ENCODE measurements around the gene TRIM10. TPM values are rescaled to one million over a fixed set of nuclear protein-coding genes. Genes with fewer than 3 reads are reported as not detected.

The TRIM10 gene
- total RNA-seq, 4 donors from 2014 or later = 0.17 to 0.50 (median 0.42) TPM; not detected in 1

- DNase-seq (ENCODE audit: extremely low spot score) = no peak
- no peaks in the 10 kb centered on the region for H3K36me3 ChIP-seq
- H3K4me3 ChIP-seq = no peak overlapping the region
- 71% methylated on average over 1 of the region's 1 CpG for WGBS
- no peak for TF ChIP-seq EP300 (IDR thresholded peaks at IDR 0.05)
- no peak for TF ChIP-seq POLR2A (IDR thresholded peaks at IDR 0.05; ENCODE audit: low read depth)
- TF ChIP-seq POLR2AphosphoS5 (IDR thresholded peaks at IDR 0.05) = no peak
- no peak for TF ChIP-seq CTCF (IDR thresholded peaks at IDR 0.05)
- intact Hi-C loops (cut with DNase I) = no loop called here
- peaks cover 0 to 75% (median 7%) of the 10 kb centered on the region in 4 donors for H3K27me3 ChIP-seq
- no peaks in the 10 kb centered on the region for H3K4me1 ChIP-seq
- no peaks in the 10 kb centered on the region for H3K9me3 ChIP-seq
- no peak overlapping the region for H3K27ac ChIP-seq (replicated peaks in 1 of 4)
These were observed 47.2 kb downstream of the TRIM10 start for GRCh38 chr6:30113841-30114240.

GRCh38 chr6:30113003-30113759 is 47.8 kb downstream of the TRIM10 start, which contains the start of gene TRIM31:
TSS of gene TRIM31 (minus strand) at chr6:30113090. CDS start at chr6:30112805, 285 bp downstream.
- WGBS = 66% methylated on average over 3 of the region's 3 CpGs
- Histone ChIP-seq H3K27me3 (peaks cover 0 to 81% (median 7%) of the 10 kb centered on the region in 4 donors), H3K27ac (replicated peaks in 1 of 4) (no peak within 1 kb of the TSS), H3K9me3 (no peaks in the 10 kb centered on the region), H3K36me3 (no peaks in the 10 kb centered on the region), H3K4me1 (no peaks in the 10 kb centered on the region), H3K4me3 (no peak within 1 kb of the TSS)
- intact Hi-C loops (cut with DNase I) = no loop called here
- no peak for DNase-seq (ENCODE audit: extremely low spot score)
- TF ChIP-seq EP300 (IDR thresholded peaks at IDR 0.05) (no peak), CTCF (IDR thresholded peaks at IDR 0.05) (no peak), POLR2A (IDR thresholded peaks at IDR 0.05; ENCODE audit: low read depth) (no peak), POLR2AphosphoS5 (IDR thresholded peaks at IDR 0.05) (no peak)

DNA sequence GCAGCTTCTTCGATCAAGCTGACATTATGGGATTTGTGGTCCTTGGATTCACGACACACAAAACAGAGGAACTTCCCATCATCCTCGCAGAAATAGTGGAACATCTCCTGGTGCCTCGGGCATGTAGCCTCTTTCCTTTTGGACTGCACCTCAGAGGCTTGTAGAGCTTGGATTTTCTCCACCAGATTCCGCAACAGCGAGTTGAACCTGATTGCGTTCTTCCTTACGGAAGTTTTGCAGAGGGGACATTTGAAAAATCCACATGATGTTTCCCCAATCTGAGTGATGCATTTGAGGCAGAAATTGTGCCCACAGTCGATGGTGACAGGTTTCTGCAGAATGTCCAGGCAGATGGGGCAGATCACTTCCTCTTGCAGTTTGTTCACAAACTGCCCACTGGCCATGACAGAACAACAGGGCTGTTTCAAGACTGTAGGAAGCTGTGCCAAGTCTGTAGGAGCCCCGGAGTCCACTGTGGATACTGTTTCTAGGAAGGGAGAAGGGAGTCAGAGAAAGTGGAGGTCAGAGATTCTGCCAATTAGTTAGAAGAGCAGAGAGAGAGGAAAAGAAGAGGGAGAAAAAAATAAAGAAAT is 48.5 kb downstream of the TRIM10 start:
- H3K27ac ChIP-seq (replicated peaks in 1 of 4) = no peak overlapping the region
- DNase-seq (ENCODE audit: extremely low spot score) = no peak
- intact Hi-C loops (cut with DNase I) = no loop called here
- TF ChIP-seq EP300 (IDR thresholded peaks at IDR 0.05) = no peak
- no peak for TF ChIP-seq POLR2AphosphoS5 (IDR thresholded peaks at IDR 0.05)
- no peak for TF ChIP-seq POLR2A (IDR thresholded peaks at IDR 0.05; ENCODE audit: low read depth)
- no peak for TF ChIP-seq CTCF (IDR thresholded peaks at IDR 0.05)
- no peak overlapping the region for H3K4me3 ChIP-seq
- H3K27me3 ChIP-seq = peaks cover 0 to 81% (median 7%) of the 10 kb centered on the region in 4 donors
- no peaks in the 10 kb centered on the region for H3K9me3 ChIP-seq
- WGBS = 74% methylated on average over 10 of the region's 10 CpGs
- H3K4me1 ChIP-seq = no peaks in the 10 kb centered on the region
- no peaks in the 10 kb centered on the region for H3K36me3 ChIP-seq

- Histone ChIP-seq H3K36me3 (no peaks in the 10 kb centered on the region), H3K27me3 (peaks cover 0 to 85% (median 7%) of the 10 kb centered on the region in 4 donors), H3K4me1 (no peaks in the 10 kb centered on the region), H3K4me3 (no peak overlapping the region), H3K9me3 (no peaks in the 10 kb centered on the region), H3K27ac (replicated peaks in 1 of 4) (no peak overlapping the region)
- WGBS = 52% methylated on average over 27 of the region's 27 CpGs
- no peak for TF ChIP-seq POLR2A (IDR thresholded peaks at IDR 0.05; ENCODE audit: low read depth)
- TF ChIP-seq POLR2AphosphoS5 (IDR thresholded peaks at IDR 0.05) = no peak
- TF ChIP-seq CTCF (IDR thresholded peaks at IDR 0.05) = no peak
- no peak for TF ChIP-seq EP300 (IDR thresholded peaks at IDR 0.05)
- intact Hi-C loops (cut with DNase I) = no loop called here
- no peak for DNase-seq (ENCODE audit: extremely low spot score)
These were observed 49.6 kb downstream of the TRIM10 start for GRCh38 chr6:30111266-30111856.
